GM12865 (cell line): ENCODE data around the gene FAM20C.

Experiments
- DNase-seq: peaks from one replicate; pipeline ENCODE4 v3.0.0; 2010; ENCODE audit warnings: low read depth
- H3K4me3 ChIP-seq: 2 replicates; pipeline ENCODE4 v1.5.1; 2011; ENCODE audit warnings: mild to moderate bottlenecking, low read depth, low read length, control low read depth
- TF ChIP-seq, protein P1 (sequence below): IDR thresholded peaks from 2 replicates; pipeline ENCODE4 v1.5.1; 2011; ENCODE audit warnings: low read length, control low read depth, low read depth, inconsistent platforms; ENCODE audit not compliant: insufficient read depth; ENCODE audit errors: missing control alignments

FAM20C gene

DNA sequence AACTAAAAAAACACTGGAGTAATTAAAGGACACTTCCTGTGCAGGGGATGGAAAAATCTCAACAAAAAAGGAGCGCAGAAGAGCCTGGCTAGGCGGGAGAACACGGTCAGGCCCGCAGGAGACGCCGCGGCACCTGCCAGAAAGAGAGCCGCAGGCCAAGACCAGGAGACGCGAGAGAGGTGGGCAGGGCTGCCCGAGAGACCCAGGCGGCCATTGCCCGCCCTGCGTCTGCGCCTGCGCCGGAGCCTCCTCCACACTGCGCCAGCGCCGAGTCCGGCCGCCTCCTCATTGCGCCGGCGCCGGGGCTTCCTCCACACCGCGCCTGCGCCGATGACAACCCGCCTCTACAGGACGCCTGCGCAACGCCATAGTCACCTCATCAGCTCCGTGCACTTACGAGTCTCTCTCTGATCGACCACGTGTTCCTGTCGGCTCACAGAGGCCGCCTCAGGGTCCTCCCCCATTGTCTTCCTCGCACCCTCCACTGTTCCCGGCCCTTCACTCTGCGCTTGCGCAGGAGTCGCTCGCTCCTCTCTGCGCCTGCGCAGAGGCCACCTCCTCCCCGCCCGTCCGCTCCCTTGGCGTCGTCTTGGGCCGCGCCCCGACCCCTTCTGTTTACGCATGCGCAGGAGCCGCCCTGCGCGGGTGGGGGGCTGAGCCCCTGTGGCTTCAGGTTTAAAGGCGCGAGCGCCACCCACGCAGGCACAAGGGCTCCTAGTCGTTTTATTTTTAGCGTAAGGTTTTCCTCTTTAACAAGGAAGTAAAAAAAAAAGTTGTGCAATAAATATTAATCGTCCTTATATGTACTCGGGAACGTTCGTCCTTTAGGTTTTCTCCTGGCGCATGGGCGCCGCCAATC is 43.2 kb upstream of the FAM20C start:
- peak; percentile 98 for DNase-seq
- TF ChIP-seq, protein P1, sequence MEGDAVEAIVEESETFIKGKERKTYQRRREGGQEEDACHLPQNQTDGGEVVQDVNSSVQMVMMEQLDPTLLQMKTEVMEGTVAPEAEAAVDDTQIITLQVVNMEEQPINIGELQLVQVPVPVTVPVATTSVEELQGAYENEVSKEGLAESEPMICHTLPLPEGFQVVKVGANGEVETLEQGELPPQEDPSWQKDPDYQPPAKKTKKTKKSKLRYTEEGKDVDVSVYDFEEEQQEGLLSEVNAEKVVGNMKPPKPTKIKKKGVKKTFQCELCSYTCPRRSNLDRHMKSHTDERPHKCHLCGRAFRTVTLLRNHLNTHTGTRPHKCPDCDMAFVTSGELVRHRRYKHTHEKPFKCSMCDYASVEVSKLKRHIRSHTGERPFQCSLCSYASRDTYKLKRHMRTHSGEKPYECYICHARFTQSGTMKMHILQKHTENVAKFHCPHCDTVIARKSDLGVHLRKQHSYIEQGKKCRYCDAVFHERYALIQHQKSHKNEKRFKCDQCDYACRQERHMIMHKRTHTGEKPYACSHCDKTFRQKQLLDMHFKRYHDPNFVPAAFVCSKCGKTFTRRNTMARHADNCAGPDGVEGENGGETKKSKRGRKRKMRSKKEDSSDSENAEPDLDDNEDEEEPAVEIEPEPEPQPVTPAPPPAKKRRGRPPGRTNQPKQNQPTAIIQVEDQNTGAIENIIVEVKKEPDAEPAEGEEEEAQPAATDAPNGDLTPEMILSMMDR = no peak
- H3K4me3 ChIP-seq = peak overlapping the region; percentile 78

DNA sequence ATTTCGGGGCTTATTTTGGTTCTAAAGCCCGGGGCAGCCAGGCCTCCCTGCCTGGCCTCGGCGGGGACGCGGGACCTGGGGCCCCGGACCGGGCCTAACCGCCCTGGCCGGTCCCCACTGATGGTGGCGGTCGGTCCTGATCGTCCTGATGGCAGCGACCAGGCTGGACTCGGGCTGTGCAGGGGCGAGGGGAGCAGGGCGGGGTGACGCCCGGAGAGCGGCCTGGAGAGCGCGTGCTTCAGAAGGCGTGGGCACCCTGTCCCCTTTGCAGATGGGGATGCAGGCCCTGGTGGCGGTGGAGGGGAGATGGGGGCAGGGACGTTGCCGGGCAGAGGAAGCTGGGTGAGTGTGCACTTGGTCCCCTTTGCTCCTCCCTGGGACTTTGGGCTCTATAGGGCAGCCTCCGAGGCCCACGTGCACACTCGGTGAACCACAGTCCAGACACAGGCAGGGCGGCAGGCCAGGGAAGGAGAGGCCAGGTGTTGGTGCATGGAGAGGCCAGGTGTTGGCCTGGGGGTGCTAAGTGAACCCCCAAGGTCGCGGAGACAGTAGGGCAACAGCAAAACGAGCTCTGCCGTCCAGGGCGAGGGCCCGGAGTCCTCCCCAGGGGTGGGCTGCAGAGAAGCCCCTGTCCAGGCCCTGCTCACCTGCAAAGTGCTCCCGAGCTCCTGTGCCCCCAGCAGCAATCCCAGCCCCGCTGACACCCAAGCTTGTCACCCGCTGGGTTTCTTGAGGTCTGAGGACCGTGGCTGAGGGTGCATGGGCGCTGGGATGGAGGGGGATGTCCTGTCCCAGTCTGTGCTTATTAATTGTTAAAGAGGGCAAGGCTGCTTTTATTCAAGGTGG is 42.4 kb upstream of the FAM20C start:
- TF ChIP-seq, protein P1 = no peak
- peak; percentile 46 for DNase-seq
- H3K4me3 ChIP-seq = peak overlapping the region; percentile 78

- no peak for DNase-seq
- H3K4me3 ChIP-seq = no peak overlapping the region
- TF ChIP-seq, protein P1 = no peak
These were observed 41.6 kb upstream of the FAM20C start for GRCh38 chr7:150811-151221.

- no peak overlapping the region for H3K4me3 ChIP-seq
- no peak for DNase-seq
- TF ChIP-seq, protein P1 = no peak
These were observed 40.9 kb upstream of the FAM20C start for GRCh38 chr7:151346-152050.

DNA sequence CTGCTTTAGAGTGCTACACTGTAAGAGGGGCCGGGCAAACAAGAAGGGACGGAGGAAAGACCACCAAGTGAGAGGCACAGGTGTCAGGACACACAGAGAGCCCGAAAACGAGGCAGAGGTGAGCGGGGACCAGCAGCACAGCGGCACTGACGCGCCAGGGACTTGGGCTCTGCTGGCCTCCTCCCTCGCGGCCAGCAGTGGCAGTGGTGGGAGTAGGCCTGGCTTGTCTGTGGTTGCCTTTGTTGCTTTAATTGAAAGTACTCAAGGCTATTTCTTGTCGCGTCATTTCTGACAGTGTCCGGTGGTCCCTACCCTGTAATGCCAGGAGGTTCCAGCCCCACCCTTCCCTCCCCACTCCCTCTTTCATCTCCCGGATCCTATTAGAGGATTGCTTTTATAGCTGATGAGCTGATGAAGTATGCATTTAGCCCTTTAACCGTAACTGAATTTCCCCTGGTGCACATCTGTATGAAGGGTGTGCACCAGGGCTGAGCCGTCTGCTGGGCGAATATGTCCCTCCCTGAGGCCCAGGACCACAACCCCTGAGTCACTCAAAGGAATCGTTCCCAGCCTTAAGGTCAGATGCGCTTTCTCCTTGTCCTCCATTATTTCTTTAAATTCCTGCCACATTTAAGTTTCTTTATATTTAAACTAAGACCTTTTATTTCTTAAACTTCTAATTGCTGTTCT is 39.5 kb upstream of the FAM20C start:
- no peak for DNase-seq
- H3K4me3 ChIP-seq = no peak overlapping the region
- TF ChIP-seq, protein P1 = no peak

DNA sequence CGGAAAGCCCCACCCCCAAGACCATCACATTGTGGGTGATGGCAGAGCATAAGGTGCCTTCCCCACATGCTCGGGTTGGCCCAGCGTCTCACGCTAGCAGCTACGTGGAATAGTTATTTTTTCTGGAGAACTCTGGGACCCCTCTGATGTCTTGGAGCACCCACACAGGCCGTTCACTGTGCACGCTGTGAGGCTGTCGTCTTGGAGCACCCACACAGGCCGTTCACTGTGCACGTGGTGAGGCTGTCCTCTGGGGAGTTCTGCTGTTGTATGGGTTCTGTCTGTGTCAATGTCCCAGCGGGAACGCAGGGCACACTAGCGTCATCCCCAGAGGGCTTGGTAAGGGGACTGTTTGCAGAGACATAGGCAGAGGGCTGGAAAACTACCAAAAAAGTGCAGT is 38.8 kb upstream of the FAM20C start:
- no peak for DNase-seq
- H3K4me3 ChIP-seq = no peak overlapping the region
- TF ChIP-seq, protein P1 = no peak
